Body of pancreas (tissue), 4 donors: ENCODE results near the gene CHST10. TPM values are rescaled to one million over a fixed set of nuclear protein-coding genes. Genes with fewer than 3 reads are reported as not detected.

Source experiments
- ATAC-seq: fragments of 150-250 bp; one replicate; pipeline ENCODE4 v1.9.1; 2016
- DNase-seq, 4 donors: peaks; one replicate each; pipeline ENCODE4 v3.0.0-alpha.2; 2019
- H3K27ac ChIP-seq, 4 donors: fragments of 200-600 bp; sonication (generic); 1 replicate in 3 of 4; 2 replicates in 1 of 4; pipeline versions ENCODE4 v1.5.1 to v1.6.1; 2016 to 2019; ENCODE audit warnings: mild to moderate bottlenecking in 1 of 4, mixed read lengths in 1 of 4, moderate library complexity in 1 of 4
- H3K27me3 ChIP-seq, 2 donors: fragments of 200-600 bp; sonication (generic); one replicate each; pipeline ENCODE4 v1.6.0; 2016; ENCODE audit warnings: mild to moderate bottlenecking in 1 of 2
- H3K36me3 ChIP-seq, 2 donors: fragments of 200-600 bp; sonication (generic); replicated peaks in 1 of 2; 2 replicates each; pipeline ENCODE4 v1.5.1; 2016; ENCODE audit warnings: low read depth in 2 of 2; ENCODE audit not compliant: insufficient read depth in 1 of 2
- H3K4me1 ChIP-seq: fragments of 200-600 bp; sonication (generic); one replicate; pipeline ENCODE4 v1.6.0; 2016
- H3K4me3 ChIP-seq, 2 donors: fragments of 200-600 bp; sonication (generic); 1 replicate in 1 of 2; 2 replicates in 1 of 2; pipeline ENCODE4 v1.5.1; 2016 to 2019
- H3K9me3 ChIP-seq, 3 donors: fragments of 200-600 bp; sonication (generic); 1 replicate in 2 of 3; 2 replicates in 1 of 3; pipeline ENCODE4 v1.5.1; 2016
- CTCF ChIP-seq, 7 experiments: fragments of 450-650 bp in 4 of 7; fragments of 200-600 bp in 3 of 7; sonication (generic) in 3 of 7; IDR thresholded peaks; one replicate each; pipeline ENCODE4 v1.5.1; 2016 to 2019; ENCODE audit warnings: antibody characterized with exemption in 7 of 7
- POLR2A ChIP-seq, 3 donors: fragments of 450-650 bp; IDR thresholded peaks; one replicate each; pipeline ENCODE4 v1.6.1; 2016; ENCODE audit warnings: antibody characterized with exemption in 3 of 3, mild to moderate bottlenecking in 2 of 3
- WGBS, 2 donors: methylation state at CpG; one replicate each; pipeline ENCODE4 v1.1.5; 2017; 5-methylcytosine and 5-hydroxymethylcytosine counted together
- intact Hi-C: fragments of 100-400 bp; cut with DNase I; formaldehyde crosslinking; loops from one replicate; pipeline ENCODE4 v1.15.1; 2023
- total RNA-seq, 2 donors: library from RNA; depleted of rRNA; stranded (reverse); fragments of >200 nt; gene quantifications; one replicate each; pipeline ENCODE4 v1.1.0, GENCODE V29; 2016

Gene CHST10
- total RNA-seq, 2 donors from 2014 or later, result 2.3 to 13.0 TPM

- no peaks in the 10 kb centered on the region for H3K27me3 ChIP-seq
- intact Hi-C loops, result no loop called here
- 92 to 95% methylated on average over 5 to 10 of the region's 10 CpGs for WGBS, 2 donors
- H3K27ac ChIP-seq, result no peak overlapping the region
- TF ChIP-seq CTCF (IDR thresholded peaks at IDR 0.05) (no peak), POLR2A (IDR thresholded peaks at IDR 0.05) (no peak)
- no peak for ATAC-seq
- no peaks in the 10 kb centered on the region for H3K9me3 ChIP-seq
- no peak overlapping the region for H3K4me3 ChIP-seq
- H3K4me1 ChIP-seq, result no peaks in the 10 kb centered on the region
- DNase-seq, result no peak
- peaks cover 0 to 2% of the 10 kb centered on the region in 2 donors for H3K36me3 ChIP-seq
Measured at GRCh38 chr2:100403722-100404121, 13.7 kb downstream of the CHST10 start.

GRCh38 chr2:100401268-100401667, 16.2 kb downstream of the CHST10 start:
- Histone ChIP-seq H3K36me3 (peaks cover 0 to 4% of the 10 kb centered on the region in 2 donors), H3K9me3 (no peaks in the 10 kb centered on the region), H3K27ac (no peak overlapping the region), H3K4me3 (no peak overlapping the region), H3K4me1 (no peaks in the 10 kb centered on the region), H3K27me3 (no peaks in the 10 kb centered on the region)
- WGBS, 2 donors, result 93 to 96% methylated on average over 7 of the region's 7 CpGs
- TF ChIP-seq CTCF (IDR thresholded peaks at IDR 0.05) (no peak), POLR2A (IDR thresholded peaks at IDR 0.05) (no peak)
- ATAC-seq (no peak), DNase-seq (no peak)
- intact Hi-C loops, result no loop called here

- Histone ChIP-seq H3K4me3 (no peak overlapping the region), H3K27ac (no peak overlapping the region), H3K27me3 (no peaks in the 10 kb centered on the region), H3K9me3 (no peaks in the 10 kb centered on the region), H3K36me3 (peaks cover 0 to 1% of the 10 kb centered on the region in 2 donors), H3K4me1 (no peaks in the 10 kb centered on the region)
- no peak for DNase-seq
- 93 to 99% methylated on average over 9 of the region's 9 CpGs for WGBS, 2 donors
- TF ChIP-seq CTCF (IDR thresholded peaks at IDR 0.05) (no peak), POLR2A (IDR thresholded peaks at IDR 0.05) (no peak)
- intact Hi-C loops, result no loop called here
- no peak for ATAC-seq
Measured at GRCh38 chr2:100399714-100400113, 17.8 kb downstream of the CHST10 start.

- H3K4me1 ChIP-seq, result no peaks in the 10 kb centered on the region
- ATAC-seq (no peak), DNase-seq (no peak)
- peaks cover 0 to 1% of the 10 kb centered on the region in 2 donors for H3K36me3 ChIP-seq
- H3K4me3 ChIP-seq, result no peak overlapping the region
- no peak overlapping the region for H3K27ac ChIP-seq
- intact Hi-C loops, result no loop called here
- H3K27me3 ChIP-seq, result no peaks in the 10 kb centered on the region
- TF ChIP-seq POLR2A (IDR thresholded peaks at IDR 0.05), result no peak
- no peak for TF ChIP-seq CTCF (IDR thresholded peaks at IDR 0.05)
- H3K9me3 ChIP-seq, result no peaks in the 10 kb centered on the region
- 80 to 85% methylated on average over 9 of the region's 9 CpGs for WGBS, 2 donors
Measured at GRCh38 chr2:100397976-100398375, 19.5 kb downstream of the CHST10 start.

- Histone ChIP-seq H3K27ac (no peak overlapping the region), H3K4me3 (no peak overlapping the region), H3K27me3 (no peaks in the 10 kb centered on the region), H3K9me3 (no peaks in the 10 kb centered on the region), H3K36me3 (peaks cover 0 to 3% of the 10 kb centered on the region in 2 donors), H3K4me1 (no peaks in the 10 kb centered on the region)
- DNase-seq (no peak), ATAC-seq (no peak)
- TF ChIP-seq CTCF (IDR thresholded peaks at IDR 0.05) (no peak), POLR2A (IDR thresholded peaks at IDR 0.05) (no peak)
- WGBS, 2 donors, result 79 to 84% methylated on average over 11 to 12 of the region's 12 CpGs
- intact Hi-C loops, result no loop called here
Measured at GRCh38 chr2:100397118-100397860, 20.2 kb downstream of the CHST10 start.
